CD4-positive, alpha-beta memory T cell (primary cell): ENCODE measurements around the gene POLA2. TPM values are rescaled to one million over a fixed set of nuclear protein-coding genes. Genes with fewer than 3 reads are reported as not detected.
A peak's percentile ranks its signal among the peaks of the same experiment; 100 is the strongest.
"Not testable (repeated sequence)": the region's sequence is repeated elsewhere in the genome, so short reads cannot be mapped to it uniquely, and the experiment has no call there.

Source experiments
- CTCF ChIA-PET: fragments of 350-600 bp; sonication (Branson Sonifier 250); formaldehyde crosslinking; loops from one replicate; lab custom pipeline; 2021; ENCODE audit warnings: inconsistent platforms; ENCODE audit not compliant: partially characterized antibody; lab: Charles Lee
- POLR2A ChIA-PET: fragments of 350-600 bp; sonication (Branson Sonifier 250); formaldehyde crosslinking; loops from one replicate; lab custom pipeline; 2021; ENCODE audit not compliant: partially characterized antibody; lab: Charles Lee
- DNase-seq, 5 donors: peaks; one replicate each; pipeline versions ENCODE4 v3.0.0 to v3.0.0-alpha.2; 2020 to 2022; ENCODE audit warnings: mixed read lengths in 1 of 5
- H3K27ac ChIP-seq: one replicate; pipeline ENCODE4 v1.7.0; 2013; ENCODE audit warnings: low read depth, low read length
- H3K27me3 ChIP-seq: 2 replicates; pipeline ENCODE4 v1.7.0; 2013; ENCODE audit warnings: mild to moderate bottlenecking, low read length, moderate library complexity; ENCODE audit not compliant: insufficient read depth
- H3K36me3 ChIP-seq: 2 replicates; pipeline ENCODE4 v1.7.0; 2013; ENCODE audit warnings: mild to moderate bottlenecking, low read length, moderate library complexity; ENCODE audit not compliant: insufficient read depth
- H3K4me1 ChIP-seq: 2 replicates; pipeline ENCODE4 v1.7.0; 2013; ENCODE audit warnings: mild to moderate bottlenecking, low read length, moderate library complexity; ENCODE audit not compliant: insufficient read depth
- H3K4me3 ChIP-seq, 2 donors: one replicate each; pipeline ENCODE4 v1.7.0; 2013; ENCODE audit warnings: low read length in 2 of 2, mild to moderate bottlenecking in 1 of 2
- H3K9me3 ChIP-seq, 2 donors: one replicate each; pipeline ENCODE4 v1.7.0; 2013; ENCODE audit warnings: low read length in 2 of 2, control low read depth in 1 of 2; ENCODE audit not compliant: control insufficient read depth in 1 of 2
- H3K27ac Mint-ChIP-seq, 7 donors: one replicate each; pipeline ENCODE4 v1.8.0; 2020 to 2021; ENCODE audit warnings: mixed read lengths in 7 of 7, mild to moderate bottlenecking in 6 of 7, inconsistent platforms in 3 of 7, moderate library complexity in 3 of 7
- H3K27me3 Mint-ChIP-seq, 2 donors: one replicate each; pipeline ENCODE4 v1.8.0; 2020 to 2021; ENCODE audit warnings: mixed read lengths in 2 of 2
- H3K36me3 Mint-ChIP-seq, 2 donors: one replicate each; pipeline ENCODE4 v1.8.0; 2020 to 2021; ENCODE audit warnings: mixed read lengths in 2 of 2, inconsistent platforms in 1 of 2, mild to moderate bottlenecking in 1 of 2
- H3K4me1 Mint-ChIP-seq, 4 donors: one replicate each; pipeline ENCODE4 v1.8.0; 2020 to 2021; ENCODE audit warnings: mixed read lengths in 4 of 4, mild to moderate bottlenecking in 1 of 4
- H3K4me3 Mint-ChIP-seq, 8 donors: one replicate each; pipeline ENCODE4 v1.8.0; 2020 to 2021; ENCODE audit warnings: mixed read lengths in 8 of 8, mild to moderate bottlenecking in 7 of 8, moderate library complexity in 6 of 8, inconsistent platforms in 3 of 8
- H3K9me3 Mint-ChIP-seq, 8 donors: one replicate each; pipeline ENCODE4 v1.8.0; 2020 to 2021; ENCODE audit warnings: mixed read lengths in 8 of 8, mild to moderate bottlenecking in 5 of 8, inconsistent platforms in 3 of 8, moderate library complexity in 1 of 8
- intact Hi-C: fragments of 100-400 bp; cut with micrococcal nuclease; formaldehyde crosslinking; loops from one replicate; pipeline ENCODE4 v1.15.1; 2023
- polyA plus RNA-seq, 2 donors: library from polyadenylated mRNA; unstranded; fragments of 300-500 nt; fragmentation: Illumina TruSeq; gene quantifications; one replicate each; pipeline ENCODE4 v1.2.3, GENCODE V29; 2021
- total RNA-seq, 2 experiments: library from RNA; stranded (reverse); gene quantifications; one replicate each; pipeline ENCODE4 v1.2.3, GENCODE V29; 2021

The POLA2 gene
- total and polyA plus RNA-seq, 4 experiments from 2014 or later, result 7.8 to 27.3 (median 20.1) TPM

DNA sequence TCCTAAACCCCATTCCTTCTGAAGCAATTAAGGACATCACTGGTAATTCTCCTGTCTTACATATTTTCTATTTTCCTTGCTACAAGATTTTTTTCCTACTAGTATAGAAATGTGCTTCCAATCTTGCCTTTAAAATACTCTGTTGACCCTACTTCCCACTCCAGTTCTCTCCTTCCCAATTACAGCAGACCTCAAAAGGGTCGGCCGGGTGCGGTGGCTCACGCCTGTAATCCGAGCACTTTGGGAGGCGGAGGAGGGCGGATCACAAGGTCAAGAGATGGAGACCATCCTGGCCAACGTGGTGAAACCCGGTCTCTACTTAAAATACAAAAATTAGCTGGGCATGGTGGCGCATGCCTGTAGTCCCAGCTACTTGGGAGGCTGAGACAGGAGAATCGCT lies 3.0 kb downstream of the POLA2 start:
- POLR2A ChIA-PET, result not testable (repeated sequence)

DNA sequence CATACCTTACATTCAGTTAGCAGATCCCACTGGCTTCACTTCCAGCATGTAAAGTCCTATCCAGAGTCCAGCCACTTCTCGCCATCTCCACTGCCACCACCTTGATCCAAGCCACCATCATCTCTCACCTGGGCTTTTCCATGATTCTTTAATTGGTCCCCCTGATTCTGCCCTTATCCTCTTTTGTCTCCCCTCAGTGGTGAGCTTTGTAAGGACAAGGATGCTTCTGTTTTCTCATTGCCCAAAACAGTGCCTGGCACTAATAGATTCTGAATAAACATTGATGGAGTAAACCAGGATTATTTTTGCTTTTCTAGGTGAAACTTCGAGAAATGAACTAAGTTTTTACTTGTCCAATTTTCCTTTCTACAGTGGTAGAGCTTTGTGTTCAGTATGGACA lies 4.4 kb downstream of the POLA2 start:
- H3K4me3 Mint-ChIP-seq, result no peak overlapping the region
- H3K27ac Mint-ChIP-seq, result peak overlapping the region in 4 of 7 donors; percentile 5 to 32 (median 22)
- H3K36me3 Mint-ChIP-seq, result peaks cover 27 to 48% of the 10 kb centered on the region in 2 donors
- intact Hi-C loops, result no loop called here
- ChIA-PET CTCF (interaction anchor here (0.7 to 1.4 kb wide), 3 partner anchors 9 to 63 kb away, joined by 3 to 5 read pairs (median 4); no protein-coding TSS in a partner anchor), POLR2A (no interaction called here)
- H3K27ac ChIP-seq, result no peak overlapping the region
- no peaks in the 10 kb centered on the region for H3K27me3 ChIP-seq
- no peaks in the 10 kb centered on the region for H3K27me3 Mint-ChIP-seq
- peaks cover 0 to 3% (median 0%) of the 10 kb centered on the region in 8 donors for H3K9me3 Mint-ChIP-seq
- no peaks in the 10 kb centered on the region for H3K9me3 ChIP-seq
- no peak overlapping the region for H3K4me3 ChIP-seq
- peaks cover 22 to 46% (median 28%) of the 10 kb centered on the region in 4 donors for H3K4me1 Mint-ChIP-seq
- no peak for DNase-seq
- H3K4me1 ChIP-seq, result peaks cover 13% of the 10 kb centered on the region
- H3K36me3 ChIP-seq, result peaks cover 12% of the 10 kb centered on the region

More for the DNA sequence above, 3.0 kb downstream of the POLA2 start:
- peaks cover 18 to 35% of the 10 kb centered on the region in 2 donors for H3K36me3 Mint-ChIP-seq
- peaks cover 21% of the 10 kb centered on the region for H3K4me1 ChIP-seq
- CTCF ChIA-PET, result interaction anchor here (1.4 to 1.6 kb wide), 2 partner anchors 65 to 66 kb away, joined by 4 to 5 read pairs; no protein-coding TSS in a partner anchor
- intact Hi-C loops, result loop anchor here (5.0 kb wide), 1 partner anchor 82 kb away; the partner anchor contains the start of gene CAPN1
- not testable (repeated sequence) for H3K4me3 ChIP-seq, H3K36me3 ChIP-seq, H3K9me3 ChIP-seq, H3K27ac ChIP-seq, H3K27me3 Mint-ChIP-seq, H3K27me3 ChIP-seq, DNase-seq, H3K9me3 Mint-ChIP-seq
- peaks cover 26 to 57% (median 34%) of the 10 kb centered on the region in 4 donors for H3K4me1 Mint-ChIP-seq
- peak overlapping the region in 5 of 8 donors; percentile 22 to 60 (median 40) for H3K4me3 Mint-ChIP-seq
- H3K27ac Mint-ChIP-seq, result peak overlapping the region in 4 of 7 donors; percentile 0 to 68 (median 50)

DNA sequence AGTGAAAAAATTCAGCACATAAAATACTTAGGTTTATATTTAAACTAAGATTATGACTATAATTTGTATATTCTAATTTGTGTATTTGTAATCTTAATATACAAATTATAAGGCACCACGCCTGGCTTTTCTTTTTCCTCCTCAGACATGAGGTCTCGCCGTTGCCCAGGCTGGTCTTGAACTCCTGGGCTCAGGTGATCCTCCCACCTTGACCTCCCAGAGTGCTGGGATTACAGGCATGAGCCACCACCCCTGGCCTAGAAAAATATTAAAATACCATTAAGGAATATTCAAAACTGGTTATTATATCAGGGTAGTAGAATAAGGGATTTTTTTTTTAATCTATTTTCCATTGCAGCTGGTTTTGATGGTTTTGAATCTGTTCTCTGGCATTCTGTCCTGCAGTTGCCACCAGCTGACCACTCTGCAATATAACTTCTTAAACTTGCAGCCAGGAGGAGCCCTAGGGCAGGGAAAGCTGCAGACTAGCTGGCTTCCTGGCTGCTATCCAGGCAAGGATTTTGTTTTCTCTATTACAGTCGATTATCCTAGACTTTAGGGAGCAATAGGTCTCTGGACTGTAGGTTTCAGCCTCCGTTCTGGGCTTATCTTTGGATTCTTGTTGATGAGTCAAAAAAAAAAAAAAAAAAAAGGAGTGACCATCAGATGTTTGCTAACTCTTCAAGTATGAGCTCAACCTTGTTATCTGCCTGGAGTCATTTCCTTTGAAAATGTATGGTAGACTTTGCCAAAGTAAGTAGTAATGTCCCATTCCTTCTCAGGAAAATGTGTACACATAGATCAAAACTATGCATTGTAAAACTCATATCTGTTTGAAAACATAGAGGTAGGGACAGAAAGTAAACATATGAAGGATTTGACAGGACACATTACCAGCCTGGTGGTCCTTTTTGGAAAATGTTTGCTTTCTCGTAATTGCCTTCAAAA lies 13.2 kb downstream of the POLA2 start:
- Histone ChIP-seq H3K27me3 (no peaks in the 10 kb centered on the region), H3K9me3 (no peaks in the 10 kb centered on the region), H3K4me1 (peaks cover 8% of the 10 kb centered on the region), H3K4me3 (no peak overlapping the region), H3K36me3 (peaks cover 21% of the 10 kb centered on the region), H3K27ac (no peak overlapping the region)
- Mint-ChIP-seq H3K27ac (peak overlapping the region in 2 of 7 donors; percentile 5 to 11), H3K4me3 (no peak overlapping the region), H3K4me1 (peaks cover 6 to 12% (median 9%) of the 10 kb centered on the region in 4 donors), H3K36me3 (peaks cover 31 to 51% of the 10 kb centered on the region in 2 donors), H3K27me3 (no peaks in the 10 kb centered on the region), H3K9me3 (no peaks in the 10 kb centered on the region)
- POLR2A ChIA-PET, result interaction anchor here (0.6 to 1.3 kb wide), 5 partner anchors 13 to 224 kb away, joined by 3 to 6 read pairs (median 3); partner anchors contain the start of genes CDC42EP2, MALAT1 and POLA2
- DNase-seq, result peak; percentile 19 to 39 (median 29)
- CTCF ChIA-PET, result interaction anchor here (0.6 to 12.0 kb wide), 9 partner anchors 8 to 953 kb away, joined by 3 to 115 read pairs (median 5); partner anchors contain the start of genes CDC42EP2 and POLA2
- intact Hi-C loops, result loop anchor here (1.0 kb wide), 2 partner anchors 40 to 235 kb away; no protein-coding TSS in a partner anchor

DNA sequence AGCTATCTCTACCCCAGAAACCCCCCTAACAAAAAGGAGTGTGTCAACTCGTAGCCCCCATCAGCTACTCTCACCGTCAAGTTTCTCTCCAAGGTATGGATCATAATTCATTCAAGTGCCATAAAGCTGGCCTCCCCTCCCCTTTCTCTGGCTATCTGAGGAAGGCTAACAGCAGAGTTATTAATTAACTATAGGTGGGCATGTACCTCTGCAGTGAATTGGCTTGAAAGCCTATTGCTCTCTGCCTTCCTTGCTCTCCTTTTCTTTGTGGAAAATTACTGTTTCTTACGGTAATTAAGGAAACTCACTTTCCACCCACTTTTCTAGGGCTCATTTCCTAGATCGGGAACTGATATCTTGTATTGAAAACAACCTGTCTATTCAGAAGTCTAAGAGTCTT lies 14.1 kb downstream of the POLA2 start:
- Mint-ChIP-seq H3K36me3 (peaks cover 30 to 51% of the 10 kb centered on the region in 2 donors), H3K4me3 (no peak overlapping the region)
- intact Hi-C loops, result loop anchor here (1.0 kb wide), 2 partner anchors 39 to 234 kb away; no protein-coding TSS in a partner anchor

GRCh38 chr11:65277631-65278277 lies 16.0 kb downstream of the POLA2 start:
- peaks cover 36 to 60% of the 10 kb centered on the region in 2 donors for H3K36me3 Mint-ChIP-seq
- H3K4me3 Mint-ChIP-seq, result no peak overlapping the region
- no peaks in the 10 kb centered on the region for H3K9me3 Mint-ChIP-seq
- no peak overlapping the region for H3K4me3 ChIP-seq
- ChIA-PET CTCF (interaction anchor here (5.7 to 12.0 kb wide), 2 partner anchors 38 to 52 kb away, joined by 56 to 115 read pairs; partner anchors contain the start of gene CDC42EP2), POLR2A (interaction anchor here (1.3 kb wide), 1 partner anchor 15 kb away, joined by 3 read pairs; no protein-coding TSS in a partner anchor)
- intact Hi-C loops, result no loop called here
- no peaks in the 10 kb centered on the region for H3K27me3 Mint-ChIP-seq
- H3K4me1 ChIP-seq, result peaks cover 11% of the 10 kb centered on the region
- H3K27ac Mint-ChIP-seq, result no peak overlapping the region
- H3K27ac ChIP-seq, result no peak overlapping the region
- H3K4me1 Mint-ChIP-seq, result peaks cover 7 to 15% (median 11%) of the 10 kb centered on the region in 4 donors
- no peaks in the 10 kb centered on the region for H3K9me3 ChIP-seq
- peaks cover 20% of the 10 kb centered on the region for H3K36me3 ChIP-seq
- no peak for DNase-seq
- no peaks in the 10 kb centered on the region for H3K27me3 ChIP-seq

More for the DNA sequence above, 14.1 kb downstream of the POLA2 start:
- DNase-seq, result no peak
- Histone ChIP-seq H3K27me3 (no peaks in the 10 kb centered on the region), H3K4me3 (no peak overlapping the region), H3K36me3 (peaks cover 12% of the 10 kb centered on the region), H3K9me3 (no peaks in the 10 kb centered on the region), H3K27ac (no peak overlapping the region), H3K4me1 (peaks cover 11% of the 10 kb centered on the region)
- H3K9me3 Mint-ChIP-seq, result no peaks in the 10 kb centered on the region
- ChIA-PET POLR2A (interaction anchor here (1.3 kb wide), 1 partner anchor 14 kb away, joined by 6 read pairs; the partner anchor contains the start of gene POLA2), CTCF (interaction anchor here (0.6 to 12.0 kb wide), 7 partner anchors 9 to 954 kb away, joined by 3 to 115 read pairs (median 5); partner anchors contain the start of genes CDC42EP2 and POLA2)
- peak overlapping the region in 3 of 7 donors; percentile 11 to 42 (median 29) for H3K27ac Mint-ChIP-seq
- H3K4me1 Mint-ChIP-seq, result peaks cover 7 to 15% (median 11%) of the 10 kb centered on the region in 4 donors
- no peaks in the 10 kb centered on the region for H3K27me3 Mint-ChIP-seq

GRCh38 chr11:65278356-65278755 lies 16.6 kb downstream of the POLA2 start:
- POLR2A ChIA-PET, result no interaction called here
- Histone ChIP-seq H3K27me3 (no peaks in the 10 kb centered on the region), H3K36me3 (peaks cover 20% of the 10 kb centered on the region), H3K27ac (no peak overlapping the region), H3K4me1 (peaks cover 11% of the 10 kb centered on the region), H3K9me3 (no peaks in the 10 kb centered on the region), H3K4me3 (no peak overlapping the region)
- Mint-ChIP-seq H3K27me3 (no peaks in the 10 kb centered on the region), H3K36me3 (peaks cover 36 to 60% of the 10 kb centered on the region in 2 donors), H3K4me1 (peaks cover 7 to 15% (median 11%) of the 10 kb centered on the region in 4 donors), H3K9me3 (no peaks in the 10 kb centered on the region), H3K27ac (peak overlapping the region in 1 of 7 donors; percentile 75), H3K4me3 (no peak overlapping the region)
- intact Hi-C loops, result no loop called here
- CTCF ChIA-PET, result interaction anchor here (0.7 to 12.0 kb wide), 3 partner anchors 37 to 52 kb away, joined by 5 to 115 read pairs (median 56); partner anchors contain the start of gene CDC42EP2
- no peak for DNase-seq
